NCI-H1092 (cell line): Measurements from ENCODE around the gene GPRC5C.

ENCODE experiments used
- DNase-seq: peaks from one replicate; lab custom pipeline; 2025; lab: John Stamatoyannopoulos, UW

The GPRC5C gene

GRCh38 chr17:74432766-74433391 is 991 bp downstream of the GPRC5C start:
- no peak for DNase-seq

DNA sequence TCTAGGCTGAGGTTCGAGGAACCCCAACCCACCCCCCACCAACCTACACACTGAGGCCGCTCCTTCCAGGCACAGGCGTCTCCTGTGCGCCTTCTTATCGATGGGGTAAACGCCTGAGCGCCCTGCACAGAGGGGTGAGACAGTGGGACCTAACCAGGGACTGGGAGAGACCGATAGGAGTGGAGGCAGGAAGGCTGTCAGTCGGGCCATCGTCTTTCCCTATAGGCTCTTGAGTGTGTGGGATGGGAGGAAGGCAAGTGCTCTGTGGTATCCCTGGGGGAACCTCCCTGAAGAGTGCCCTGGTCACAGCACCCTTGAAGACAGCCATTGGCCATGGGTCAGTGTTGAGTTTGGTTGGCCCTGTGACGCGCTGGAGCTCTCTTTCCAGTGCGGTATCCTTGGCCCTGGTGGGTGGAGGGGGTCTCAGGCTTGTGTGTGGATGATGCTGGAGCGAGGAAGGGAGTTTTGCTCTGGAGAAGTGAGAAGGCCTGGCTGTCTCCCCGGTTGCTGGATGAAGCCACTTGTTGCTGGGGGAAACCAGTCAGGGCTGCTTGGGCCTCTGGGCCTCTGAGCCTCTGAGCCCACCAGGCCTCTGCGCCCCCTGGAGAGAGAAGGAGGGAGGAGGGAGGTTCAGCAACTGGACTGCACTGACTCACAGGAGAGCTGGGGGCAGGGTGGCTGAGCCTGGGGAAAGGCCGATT is 1.7 kb downstream of the GPRC5C start:
- no peak for DNase-seq

DNA sequence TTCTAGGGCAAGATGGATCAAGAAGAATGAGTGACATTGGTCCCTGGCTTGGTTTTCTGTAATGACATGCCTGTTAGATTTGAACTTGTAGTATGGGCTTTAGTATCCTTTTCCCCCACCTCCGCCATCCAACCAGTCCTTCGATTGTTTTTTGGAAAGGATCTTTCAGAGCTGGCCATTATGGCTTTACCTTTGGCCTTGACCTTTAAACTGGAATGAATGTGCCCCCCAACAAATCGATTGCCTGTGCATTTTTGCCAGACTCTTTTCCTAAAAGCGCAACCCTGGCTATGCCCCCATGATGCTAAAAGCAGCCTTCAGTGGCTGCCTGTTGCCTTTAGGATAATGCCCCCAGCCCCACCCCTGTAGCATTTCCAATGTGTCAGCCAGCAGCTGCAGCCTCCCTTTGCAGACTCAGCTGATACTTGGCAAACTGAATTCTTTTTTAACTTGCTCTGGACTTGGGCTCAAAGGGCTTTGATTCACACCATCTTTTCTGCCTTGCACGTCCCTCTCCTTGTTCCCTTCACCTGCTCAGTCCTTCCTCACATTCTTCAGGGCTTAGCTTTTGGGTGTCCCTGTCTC is 4.0 kb downstream of the GPRC5C start:
- DNase-seq, result no peak

- no peak for DNase-seq
These were observed 5.8 kb downstream of the GPRC5C start for GRCh38 chr17:74437702-74438101.

GRCh38 chr17:74439691-74440567 is 8.0 kb downstream of the GPRC5C start:
- no peak for DNase-seq

- no peak for DNase-seq
These were observed 9.6 kb downstream of the GPRC5C start for GRCh38 chr17:74441537-74441936.

DNA sequence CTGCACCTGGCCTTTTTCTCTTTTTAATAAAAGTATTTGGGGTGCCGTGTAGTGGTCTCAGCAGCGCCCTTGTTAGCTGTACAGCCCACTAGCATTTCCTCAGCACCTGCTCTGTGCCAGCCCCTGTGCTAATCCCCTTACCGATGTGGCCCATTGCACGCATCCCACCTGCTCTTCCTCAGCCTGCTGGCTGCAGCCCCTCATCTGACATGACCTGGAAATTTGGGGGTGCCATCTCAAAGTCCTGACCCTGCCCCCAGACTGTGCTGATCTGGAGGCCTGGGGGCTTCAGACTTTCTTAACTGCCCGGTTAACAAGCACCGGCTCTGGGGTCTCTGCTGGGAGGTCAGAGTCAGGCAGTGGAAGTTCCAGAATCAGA is 10.4 kb downstream of the GPRC5C start:
- DNase-seq, result no peak

DNA sequence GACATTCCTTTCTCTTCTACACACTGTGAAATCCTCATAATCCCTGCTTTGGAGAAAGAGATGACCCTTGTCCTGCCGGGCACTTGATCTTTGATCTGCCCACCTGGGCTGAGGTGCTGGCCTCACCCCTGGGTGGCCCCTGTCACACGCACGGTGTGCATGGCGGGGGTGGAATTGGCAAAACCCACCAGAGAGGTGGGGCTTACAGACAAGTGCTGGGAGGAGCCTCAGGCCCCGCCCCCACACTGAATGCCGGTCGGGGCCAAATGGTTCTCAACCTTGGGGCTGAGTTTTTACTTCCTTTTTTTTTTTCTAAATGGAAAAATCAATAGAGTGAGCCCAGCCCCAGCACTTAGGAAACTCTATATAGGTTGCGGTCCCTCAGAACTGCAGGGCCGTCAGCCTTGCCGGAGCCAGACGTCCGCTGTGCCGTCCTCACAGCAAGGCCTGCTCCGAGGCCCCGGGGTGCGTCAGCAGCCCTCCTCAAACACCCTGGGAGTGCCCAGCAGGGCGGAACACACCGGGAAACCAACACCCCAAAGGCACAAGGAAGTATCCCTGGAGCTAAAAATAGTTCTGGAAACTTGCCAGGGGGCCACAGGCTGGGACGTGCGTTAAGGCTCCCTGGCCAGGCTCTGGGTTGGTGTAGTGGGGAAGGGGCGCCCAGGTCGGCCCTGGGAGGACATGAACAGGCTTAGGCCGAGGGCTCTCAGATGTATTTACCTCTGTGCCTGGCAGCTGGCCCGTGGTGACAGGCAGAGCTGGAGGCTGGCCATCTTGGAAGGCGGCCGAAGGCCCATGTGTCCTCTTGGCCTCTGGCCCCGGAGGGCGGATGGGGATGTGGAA is 11.0 kb downstream of the GPRC5C start:
- peak; percentile 82 for DNase-seq

DNA sequence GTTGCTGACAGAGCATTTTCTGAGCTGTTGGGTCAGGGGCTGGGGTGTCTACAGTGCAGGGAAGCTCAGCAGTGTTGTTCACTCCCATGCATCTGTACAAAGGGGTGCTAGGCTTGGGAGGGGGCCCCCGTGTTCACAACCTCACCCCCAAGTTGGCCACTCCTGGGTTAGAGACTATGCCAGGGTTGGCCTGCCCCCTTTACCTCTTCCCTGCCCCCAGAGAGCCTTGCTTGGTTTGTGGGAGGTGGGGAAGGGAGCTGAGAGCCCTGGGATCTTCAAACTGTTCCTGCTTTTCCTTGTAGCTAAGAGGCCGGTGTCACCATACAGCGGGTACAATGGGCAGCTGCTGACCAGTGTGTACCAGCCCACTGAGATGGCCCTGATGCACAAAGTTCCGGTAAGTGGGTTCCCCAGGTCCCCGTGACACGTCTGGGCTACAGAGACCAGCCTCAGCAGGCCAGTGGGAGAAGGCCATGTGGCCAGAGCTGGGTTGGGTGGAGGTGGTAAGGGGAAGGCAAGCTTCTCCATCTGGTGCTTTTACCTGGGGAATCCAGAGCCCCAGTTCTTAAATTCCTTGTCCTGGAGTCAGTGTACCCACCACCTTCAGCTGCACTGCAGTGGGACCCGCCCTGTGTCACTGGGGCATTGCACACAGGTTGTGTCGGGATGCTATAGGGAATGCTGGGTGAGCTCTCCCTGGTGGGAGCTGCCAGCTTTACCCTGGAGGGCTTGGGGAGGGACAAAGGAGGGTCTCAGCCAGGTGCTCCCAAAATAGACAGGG is 11.8 kb downstream of the GPRC5C start:
- DNase-seq, result no peak

DNA sequence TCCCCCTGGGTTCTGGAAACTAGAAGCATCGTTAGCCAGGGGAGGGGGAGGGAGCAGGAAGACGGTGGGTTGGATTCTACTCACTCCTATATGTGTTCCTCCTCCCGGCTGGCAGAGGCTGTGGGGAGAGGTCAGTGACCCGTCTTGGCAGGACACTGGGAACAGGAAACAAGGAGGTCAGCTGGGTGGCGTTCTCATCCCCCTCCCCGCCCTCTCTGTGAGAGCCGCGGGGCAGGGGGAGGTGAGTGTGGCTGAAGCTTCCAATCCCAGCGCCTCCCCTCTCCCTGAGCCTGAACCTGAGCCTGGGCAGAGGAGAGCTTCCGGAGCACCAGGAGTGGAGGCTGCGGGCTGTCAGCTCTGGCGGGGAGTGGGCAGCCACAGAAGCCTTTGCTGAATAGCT is 12.5 kb downstream of the GPRC5C start:
- no peak for DNase-seq

DNA sequence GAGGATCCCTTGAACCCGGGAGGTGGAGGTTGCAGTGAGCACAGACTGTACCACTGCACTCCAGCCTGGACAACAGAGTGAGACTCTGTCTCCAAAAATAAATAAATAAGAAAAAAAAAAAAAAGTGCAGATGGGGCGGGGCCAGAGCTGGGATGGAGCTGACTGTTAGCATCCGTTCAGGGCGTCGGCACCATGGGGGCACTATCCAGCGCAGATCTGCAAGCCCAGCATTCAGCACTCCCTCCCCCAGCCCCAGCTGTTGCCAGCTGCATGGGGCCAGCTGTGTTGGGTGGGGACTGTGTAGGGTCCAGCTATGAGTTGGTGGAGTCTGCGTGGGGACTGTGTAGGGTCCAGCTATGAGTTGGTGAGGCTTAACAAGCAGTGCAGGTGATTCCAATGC is 13.3 kb downstream of the GPRC5C start:
- no peak for DNase-seq

- no peak for DNase-seq
These were observed 14.9 kb downstream of the GPRC5C start for GRCh38 chr17:74446551-74447500.

DNA sequence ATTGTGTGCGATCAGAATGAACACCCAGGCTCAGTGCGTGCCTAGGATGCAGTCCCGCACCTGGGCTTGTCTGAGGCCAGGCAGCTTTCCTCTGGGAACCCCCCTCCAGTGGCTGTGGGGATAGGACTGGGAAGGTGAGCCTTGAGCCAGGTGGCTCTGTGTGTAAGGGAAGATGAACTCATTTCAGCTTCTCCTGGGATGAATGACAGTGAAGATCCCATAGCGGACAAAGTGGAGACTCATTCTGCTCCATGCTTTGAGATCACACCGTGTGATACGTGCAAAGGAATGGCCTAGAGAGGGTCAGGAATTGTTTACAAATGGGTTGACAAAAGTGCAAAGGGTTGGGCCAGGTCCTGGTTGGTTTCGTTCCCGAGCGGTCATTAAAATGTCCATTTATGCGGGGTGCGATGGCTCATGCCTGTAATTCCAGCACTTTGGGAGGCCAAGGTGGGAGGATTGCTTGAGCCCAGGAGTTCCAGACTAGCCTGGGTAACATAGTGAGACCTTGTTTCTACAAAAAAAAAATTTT is 15.8 kb downstream of the GPRC5C start:
- DNase-seq, result no peak

DNA sequence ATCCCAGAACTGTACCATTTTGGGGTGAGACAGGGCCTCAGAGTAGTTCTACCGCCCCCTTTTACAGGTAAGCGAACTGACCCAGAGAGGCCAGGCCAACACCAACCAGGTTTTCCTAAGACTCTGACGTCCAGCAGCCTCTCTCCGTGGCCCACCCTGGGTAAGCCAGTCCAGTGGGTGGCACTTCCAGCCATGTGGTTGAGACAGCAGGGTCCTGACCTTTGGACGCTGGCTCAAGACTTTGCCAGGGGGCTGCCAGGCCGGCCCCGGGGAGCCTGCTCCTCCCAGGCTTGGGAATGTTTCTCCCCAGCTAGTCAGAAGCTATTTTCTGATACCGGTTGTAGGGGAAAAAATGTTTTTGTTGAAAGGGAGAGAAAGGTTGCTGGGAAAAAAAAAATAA is 16.9 kb downstream of the GPRC5C start:
- DNase-seq, result no peak

GRCh38 chr17:74449306-74449705 is 17.4 kb downstream of the GPRC5C start:
- DNase-seq, result no peak

- no peak for DNase-seq
These were observed 17.9 kb downstream of the GPRC5C start for GRCh38 chr17:74449773-74450172.

DNA sequence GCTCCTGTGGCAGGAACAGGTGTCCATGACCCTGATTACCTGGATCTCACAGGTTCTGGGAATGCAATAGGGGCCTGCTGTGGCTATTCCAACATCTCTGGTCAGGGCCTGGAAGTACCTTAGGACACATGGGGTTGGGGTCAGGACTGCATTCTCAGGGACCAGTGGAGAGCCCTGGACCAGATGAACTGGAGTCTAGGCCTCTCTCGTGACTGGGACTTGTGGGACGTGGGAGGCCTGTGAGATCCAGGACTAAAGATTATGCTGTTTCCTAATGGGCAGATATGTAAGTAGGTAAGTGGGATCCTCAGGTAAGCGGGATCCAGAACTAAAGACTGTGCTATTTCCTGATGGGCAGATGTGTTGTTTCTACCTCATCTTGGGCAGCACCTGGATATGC is 18.3 kb downstream of the GPRC5C start:
- DNase-seq, result no peak

- no peak for DNase-seq
These were observed 19.1 kb downstream of the GPRC5C start for GRCh38 chr17:74450925-74451403.

DNA sequence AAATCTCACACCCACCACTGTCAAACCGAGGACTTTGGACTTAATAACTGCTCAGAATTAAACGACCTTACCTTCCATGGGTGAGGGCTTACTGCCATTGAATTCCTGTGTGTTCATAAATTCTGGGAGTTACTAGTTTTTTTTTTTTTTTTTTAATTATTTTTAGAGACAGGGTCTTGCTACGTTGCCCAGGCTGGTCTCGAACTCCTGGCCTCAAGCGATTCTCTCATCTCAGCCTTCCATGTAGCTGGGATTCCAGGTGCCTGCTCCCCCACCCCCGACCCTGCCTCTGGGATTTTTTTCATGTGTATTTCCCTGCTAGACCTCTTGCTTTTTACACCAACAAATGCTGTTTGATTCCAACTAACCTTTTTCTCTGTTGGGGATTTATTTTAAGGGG is 19.7 kb downstream of the GPRC5C start:
- DNase-seq, result no peak
